Measurements from ENCODE around the gene UNC79.

UNC79 gene

GRCh38 chr14:93682459-93682858 is 251.7 kb downstream of the UNC79 start:
- no peak for TF ChIP-seq CTCF (IDR thresholded peaks at IDR 0.05; ENCODE audit: extremely low read depth, missing control alignments)
- no peak for DNase-seq (ENCODE audit: low spot score)

- no peak for TF ChIP-seq CTCF (IDR thresholded peaks at IDR 0.05; ENCODE audit: extremely low read depth, missing control alignments)
- no peak for DNase-seq (ENCODE audit: low spot score)
Measured at GRCh38 chr14:93683226-93683625, 252.5 kb downstream of the UNC79 start.

GRCh38 chr14:93685121-93685895 is 254.6 kb downstream of the UNC79 start:
- DNase-seq (ENCODE audit: low spot score), result no peak
- TF ChIP-seq CTCF (IDR thresholded peaks at IDR 0.05; ENCODE audit: extremely low read depth, missing control alignments), result no peak

- TF ChIP-seq CTCF (IDR thresholded peaks at IDR 0.05; ENCODE audit: extremely low read depth, missing control alignments), result no peak
- DNase-seq (ENCODE audit: low spot score), result no peak
Measured at GRCh38 chr14:93686268-93686667, 255.5 kb downstream of the UNC79 start.

GRCh38 chr14:93688239-93688666 is 257.5 kb downstream of the UNC79 start:
- no peak for TF ChIP-seq CTCF (IDR thresholded peaks at IDR 0.05; ENCODE audit: extremely low read depth, missing control alignments)
- no peak for DNase-seq (ENCODE audit: low spot score)

- DNase-seq (ENCODE audit: low spot score), result no peak
- TF ChIP-seq CTCF (IDR thresholded peaks at IDR 0.05; ENCODE audit: extremely low read depth, missing control alignments), result no peak
Measured at GRCh38 chr14:93688820-93689219, 258.1 kb downstream of the UNC79 start.

- no peak for DNase-seq (ENCODE audit: low spot score)
- TF ChIP-seq CTCF (IDR thresholded peaks at IDR 0.05; ENCODE audit: extremely low read depth, missing control alignments), result no peak
Measured at GRCh38 chr14:93690146-93690545, 259.4 kb downstream of the UNC79 start.
